H1 (cell line): ENCODE results near the gene MYO5A. TPM values are rescaled to one million over a fixed set of nuclear protein-coding genes. Genes with fewer than 3 reads are reported as not detected.

Source experiments
- CTCF ChIA-PET: fragments of 300-600 bp; sonication (Branson Sonifier 250); formaldehyde crosslinking; loops from one replicate; lab custom pipeline; 2021; ENCODE audit not compliant: partially characterized antibody; lab: Charles Lee
- POLR2A ChIA-PET: fragments of 300-600 bp; sonication (Branson Sonifier 250); formaldehyde crosslinking; loops from one replicate; lab custom pipeline; 2021; ENCODE audit warnings: inconsistent platforms; ENCODE audit not compliant: partially characterized antibody; lab: Charles Lee
- DNase-seq, 2 experiments: peaks; one replicate each; pipeline versions ENCODE4 v3.0.0 to v3.0.0-alpha.2; 2010 to 2022; ENCODE audit warnings: low spot score in 2 of 2, low read depth in 1 of 2, mixed read lengths in 1 of 2
- FAIRE-seq: peaks from 2 replicates; lab custom pipeline; 2011; peaks lifted over from hg19 to GRCh38; lab: Jason Lieb, UNC
- H2AFZ ChIP-seq: 2 replicates; pipeline ENCODE4 v1.8.1; 2012; ENCODE audit warnings: low read length, inconsistent platforms
- H2AK5ac ChIP-seq: 2 replicates; pipeline ENCODE4 v1.6.1; 2013; ENCODE audit warnings: low read depth, low read length
- H2BK120ac ChIP-seq: replicated peaks from 2 replicates; pipeline ENCODE3; 2013; ENCODE audit warnings: low read depth, low read length, inconsistent platforms
- H2BK12ac ChIP-seq: 2 replicates; pipeline ENCODE4 v1.6.1; 2013; ENCODE audit warnings: low read depth, low read length
- H2BK15ac ChIP-seq: 2 replicates; pipeline ENCODE4 v1.6.1; 2013; ENCODE audit warnings: low read length
- H2BK20ac ChIP-seq: 2 replicates; pipeline ENCODE4 v1.6.1; 2013; ENCODE audit warnings: low read length
- H2BK5ac ChIP-seq: 2 replicates; pipeline ENCODE4 v1.6.1; 2013; ENCODE audit warnings: low read depth, low read length
- H3K14ac ChIP-seq: 2 replicates; pipeline ENCODE4 v1.6.1; 2013; ENCODE audit warnings: inconsistent platforms; ENCODE audit not compliant: insufficient read length
- H3K18ac ChIP-seq: 2 replicates; pipeline ENCODE4 v1.6.1; 2013; ENCODE audit warnings: low read length; ENCODE audit errors: extremely low read depth
- H3K23ac ChIP-seq: 2 replicates; pipeline ENCODE4 v1.6.1; 2013; ENCODE audit warnings: inconsistent platforms; ENCODE audit not compliant: insufficient read length
- H3K23me2 ChIP-seq: 2 replicates; pipeline ENCODE4 v1.6.1; 2013; ENCODE audit warnings: low read depth, low read length
- H3K27ac ChIP-seq: 2 replicates; pipeline ENCODE4 v1.6.1; 2011; ENCODE audit warnings: low read depth, low read length, inconsistent platforms
- H3K27me3 ChIP-seq, 4 experiments: replicated peaks in 1 of 4; 1 replicate in 1 of 4; 2 replicates in 3 of 4; pipeline versions ENCODE4 v1.6.1 to v1.8.1; 2011 to 2013; ENCODE audit warnings: low read length in 3 of 4, mild to moderate bottlenecking in 3 of 4, inconsistent platforms in 2 of 4, mixed read lengths in 2 of 4, moderate library complexity in 1 of 4; ENCODE audit not compliant: control insufficient read depth in 3 of 4, insufficient read depth in 3 of 4; ENCODE audit errors: extremely low read depth in 1 of 4
- H3K36me3 ChIP-seq, 4 experiments: 2 replicates each; pipeline versions ENCODE4 v1.6.1 to v1.8.1; 2011 to 2013; ENCODE audit warnings: mild to moderate bottlenecking in 4 of 4, low read length in 3 of 4, moderate library complexity in 2 of 4, control low read depth in 1 of 4, inconsistent platforms in 1 of 4; ENCODE audit not compliant: insufficient read depth in 4 of 4, control insufficient read depth in 2 of 4
- H3K4ac ChIP-seq: replicated peaks from 2 replicates; pipeline ENCODE3; 2013; ENCODE audit warnings: low read length, low read depth, mixed read lengths, inconsistent platforms; ENCODE audit not compliant: insufficient read length
- H3K4me1 ChIP-seq, 4 experiments: replicated peaks in 1 of 4; 1 replicate in 1 of 4; 2 replicates in 3 of 4; pipeline versions ENCODE4 v1.6.1 to v1.8.1; 2011 to 2013; ENCODE audit warnings: low read length in 3 of 4, inconsistent platforms in 2 of 4, mixed read lengths in 1 of 4; ENCODE audit not compliant: insufficient read depth in 4 of 4, control insufficient read depth in 3 of 4
- H3K4me2 ChIP-seq, 2 experiments: 2 replicates each; pipeline versions ENCODE4 v1.6.1 to v1.8.1; 2011 to 2013; ENCODE audit warnings: low read depth in 2 of 2, low read length in 2 of 2, control low read depth in 1 of 2, inconsistent platforms in 1 of 2, mild to moderate bottlenecking in 1 of 2; ENCODE audit not compliant: insufficient read depth in 1 of 2
- H3K4me3 ChIP-seq, 4 experiments: fragments of 200-600, 300-600 bp in 1 of 4; sonication (generic), shearing (Covaris generic), sonication (Bioruptor Twin) in 1 of 4; 2 replicates each; pipeline versions ENCODE4 v1.5.1 to v1.8.1; 2011 to 2016; ENCODE audit warnings: low read length in 4 of 4, low read depth in 3 of 4, control low read depth in 2 of 4, inconsistent platforms in 2 of 4, mild to moderate bottlenecking in 2 of 4, mixed read lengths in 1 of 4, moderate library complexity in 1 of 4; ENCODE audit not compliant: insufficient read depth in 2 of 4; ENCODE audit errors: extremely low read depth in 1 of 4
- H3K56ac ChIP-seq: replicated peaks from 2 replicates; pipeline ENCODE3; 2013; ENCODE audit warnings: low read depth, mild to moderate bottlenecking, mixed read lengths, low read length, inconsistent platforms; ENCODE audit not compliant: insufficient read length
- H3K79me1 ChIP-seq: 2 replicates; pipeline ENCODE4 v1.6.1; 2013; ENCODE audit warnings: low read depth, low read length, control low read depth
- H3K79me2 ChIP-seq, 2 experiments: 2 replicates each; pipeline versions ENCODE4 v1.6.1 to v1.8.1; 2012 to 2013; ENCODE audit warnings: low read length in 2 of 2, mild to moderate bottlenecking in 2 of 2, inconsistent platforms in 1 of 2; ENCODE audit not compliant: insufficient read depth in 2 of 2, control insufficient read depth in 1 of 2
- H3K9ac ChIP-seq, 4 experiments: replicated peaks in 1 of 4; 1 replicate in 1 of 4; 2 replicates in 3 of 4; pipeline versions ENCODE4 v1.6.1 to v1.8.1; 2011 to 2013; ENCODE audit warnings: low read depth in 3 of 4, low read length in 3 of 4, control low read depth in 2 of 4, mild to moderate bottlenecking in 2 of 4, moderate library complexity in 2 of 4, inconsistent platforms in 1 of 4; ENCODE audit errors: extremely low read depth in 1 of 4
- H3K9me3 ChIP-seq, 2 experiments: 2 replicates each; pipeline versions ENCODE4 v1.6.1 to v1.8.1; 2012 to 2013; ENCODE audit warnings: mild to moderate bottlenecking in 2 of 2, moderate library complexity in 2 of 2, control low read depth in 1 of 2, inconsistent platforms in 1 of 2, low read depth in 1 of 2, low read length in 1 of 2, mixed read lengths in 1 of 2; ENCODE audit not compliant: insufficient read depth in 2 of 2
- H4K20me1 ChIP-seq, 2 experiments: replicated peaks in 1 of 2; 2 replicates each; pipeline versions ENCODE3 to v1.8.1; 2011 to 2013; ENCODE audit warnings: inconsistent platforms in 2 of 2, low read length in 2 of 2, mild to moderate bottlenecking in 1 of 2; ENCODE audit not compliant: insufficient read depth in 2 of 2, control insufficient read depth in 1 of 2
- H4K5ac ChIP-seq: 2 replicates; pipeline ENCODE4 v1.6.1; 2013; ENCODE audit warnings: low read length, low read depth, mixed read lengths, inconsistent platforms; ENCODE audit not compliant: insufficient read length
- H4K8ac ChIP-seq: 2 replicates; pipeline ENCODE4 v1.8.0; 2013; ENCODE audit warnings: mild to moderate bottlenecking, moderate library complexity, low read length, inconsistent platforms; ENCODE audit not compliant: insufficient read depth; ENCODE audit errors: extremely low read depth
- H4K91ac ChIP-seq: replicated peaks from 2 replicates; pipeline ENCODE3; 2013; ENCODE audit warnings: low read length, mixed read lengths, inconsistent platforms; ENCODE audit not compliant: insufficient read length
- ATF2 ChIP-seq: IDR thresholded peaks from 2 replicates; pipeline ENCODE4 v1.6.1; 2012; ENCODE audit warnings: low read length, inconsistent platforms
- BACH1 ChIP-seq: IDR thresholded peaks from 2 replicates; pipeline ENCODE4 v1.6.1; 2012; ENCODE audit warnings: low read length, improper control_type of control experiment
- JUN ChIP-seq: IDR thresholded peaks from 2 replicates; pipeline ENCODE4 v1.6.1; 2011; ENCODE audit warnings: low read depth, mild to moderate bottlenecking, improper control_type of control experiment, low read length
- NANOG ChIP-seq: IDR thresholded peaks from 2 replicates; pipeline ENCODE4 v1.6.1; 2011; ENCODE audit warnings: low read length, low read depth, mild to moderate bottlenecking, inconsistent platforms; ENCODE audit not compliant: insufficient read depth, poor library complexity, severe bottlenecking
- SIRT6 ChIP-seq: IDR thresholded peaks from one replicate; pipeline ENCODE4 v1.7.1; 2012; ENCODE audit warnings: low read length, inconsistent platforms
- SP1 ChIP-seq: IDR thresholded peaks from 2 replicates; pipeline ENCODE4 v1.6.1; 2011; ENCODE audit warnings: low read depth, low read length
- TAF7 ChIP-seq: optimal IDR thresholded peaks from 2 replicates; pipeline ENCODE3; 2011; ENCODE audit warnings: low read depth, mild to moderate bottlenecking, inconsistent platforms, low read length, moderate library complexity, borderline replicate concordance
- TBP ChIP-seq: IDR thresholded peaks from 2 replicates; pipeline ENCODE4 v1.6.1; 2011; ENCODE audit warnings: low read depth, low read length, improper control_type of control experiment
- WGBS, 2 experiments: shearing (Covaris generic) in 1 of 2; methylation state at CpG; one replicate each; pipeline versions ENCODE4 v1.1.6 to v1.1.7; 2013 to 2015; ENCODE audit warnings: low lambda C conversion rate in 2 of 2, mixed read lengths in 2 of 2, inconsistent platforms in 1 of 2, low coverage in 1 of 2, missing lambda C conversion rate in 1 of 2; ENCODE audit not compliant: insufficient replicate concordance in 2 of 2, insufficient coverage in 1 of 2, insufficient read length in 1 of 2; ENCODE audit errors: extremely low coverage in 1 of 2, missing lambda C conversion rate in 1 of 2; 5-methylcytosine and 5-hydroxymethylcytosine counted together
- polyA plus RNA-seq, 7 experiments: library from polyadenylated mRNA; depleted of rRNA in 3 of 7; stranded (reverse) in 5 of 7; unstranded in 2 of 7; fragments of >200 nt in 5 of 7; fragments of 200-250 nt in 2 of 7; gene quantifications; 1 replicate in 5 of 7; 2 replicates in 1 of 7; 4 replicates in 1 of 7; pipeline versions ENCODE4 v1.2.1 to v1.2.3, GENCODE V29; 2011 to 2013; ENCODE audit warnings: missing spikeins in 2 of 7, mixed read lengths in 2 of 7
- total RNA-seq: library from RNA; stranded (reverse); fragmentation: NEBNext Ultra II Directional; extraction: Animal tissue kit (Norgen Biotek cat#: 25700); gene quantifications from 2 replicates; pipeline ENCODE4 v1.2.1, GENCODE V29; 2021

The MYO5A gene
- total and polyA plus RNA-seq, 2 of the 8 experiments (the other 6 are each of a cell fraction or from before 2014, with no cell fraction given) = 11.4 to 24.7 TPM

- no peaks in the 10 kb centered on the region for H3K27me3 ChIP-seq
- H3K14ac ChIP-seq = no peak overlapping the region
- no peaks in the 10 kb centered on the region for H3K36me3 ChIP-seq
- FAIRE-seq (no peak), DNase-seq (no peak)
- no peak overlapping the region for H3K4me3 ChIP-seq
- H3K79me1 ChIP-seq = no peaks in the 10 kb centered on the region
- CTCF ChIA-PET = interaction anchor here (1.4 kb wide), 1 partner anchor 10 kb away, joined by 4 read pairs; no protein-coding TSS in a partner anchor
- H3K18ac ChIP-seq = no peak overlapping the region
- H2BK120ac ChIP-seq = no peak overlapping the region
- no peak overlapping the region for H3K4me2 ChIP-seq
- H4K20me1 ChIP-seq = no peaks in the 10 kb centered on the region
- 87% methylated on average over 6 of the region's 6 CpGs; no CpG with 5 or more reads in 1 of the 2 experiments for WGBS, 2 experiments
- no peak overlapping the region for H2BK5ac ChIP-seq
- no peak overlapping the region for H2AFZ ChIP-seq
- no peak overlapping the region for H3K4ac ChIP-seq
- no peak overlapping the region for H2BK15ac ChIP-seq
- no peaks in the 10 kb centered on the region for H3K9me3 ChIP-seq
- no peak overlapping the region for H4K8ac ChIP-seq
- H3K23me2 ChIP-seq = no peaks in the 10 kb centered on the region
- H3K79me2 ChIP-seq = no peaks in the 10 kb centered on the region
- POLR2A ChIA-PET = interaction anchor here (0.6 to 1.3 kb wide), 2 partner anchors 10 to 127 kb away, joined by 3 read pairs; no protein-coding TSS in a partner anchor
- H2BK20ac ChIP-seq = no peak overlapping the region
- no peak overlapping the region for H4K5ac ChIP-seq
- no peak overlapping the region for H3K23ac ChIP-seq
- no peak overlapping the region for H3K9ac ChIP-seq
- H4K91ac ChIP-seq = no peak overlapping the region
- H3K27ac ChIP-seq = no peak overlapping the region
- no peak overlapping the region for H3K56ac ChIP-seq
- TF ChIP-seq ATF2 (no peak), JUN (no peak), TAF7 (no peak), NANOG (no peak), SP1 (no peak), BACH1 (no peak), TBP (no peak), SIRT6 (no peak)
- peaks cover 0 to 4% (median 0%) of the 10 kb centered on the region in 4 experiments; a peak in 2 of 7 replicates for H3K4me1 ChIP-seq
- H2AK5ac ChIP-seq = no peak overlapping the region
- no peak overlapping the region for H2BK12ac ChIP-seq
Measured at GRCh38 chr15:52414936-52415335, 113.7 kb downstream of the MYO5A start.
